Uterus (tissue), 2 donors: ENCODE measurements around the gene BRPF3.

Source experiments
- CTCF ChIP-seq, 4 experiments: fragments of 200-600 bp in 2 of 4; fragments of 450-650 bp in 2 of 4; sonication (generic) in 2 of 4; IDR thresholded peaks; one replicate each; pipeline ENCODE4 v1.5.1; 2016 to 2019; ENCODE audit warnings: antibody characterized with exemption in 4 of 4, mild to moderate bottlenecking in 2 of 4, moderate library complexity in 1 of 4
- POLR2A ChIP-seq, 2 donors: fragments of 450-650 bp; IDR thresholded peaks; one replicate each; pipeline ENCODE4 v1.6.1; 2016; ENCODE audit warnings: antibody characterized with exemption in 2 of 2, mild to moderate bottlenecking in 1 of 2, moderate library complexity in 1 of 2

- TF ChIP-seq POLR2A (IDR thresholded peaks at IDR 0.05) (no peak), CTCF (IDR thresholded peaks at IDR 0.05) (no peak)
These were observed 27.2 kb downstream of the BRPF3 start for GRCh38 chr6:36223706-36224105.
